ENCODE measurements around the gene CEP170B. TPM values are rescaled to one million over a fixed set of nuclear protein-coding genes. Genes with fewer than 3 reads are reported as not detected.
"Not testable (repeated sequence)": the region's sequence is repeated elsewhere in the genome, so short reads cannot be mapped to it uniquely, and the experiment has no call there.

Gene CEP170B
- polyA plus RNA-seq, 4 donors: 3.6 to 21.2 (median 11.1) TPM

GRCh38 chr14:104877066-104877805 lies 12.2 kb downstream of the CEP170B start:
- no peak for DNase-seq (ENCODE audit: low read depth in 4 of 4, low spot score in 3 of 4)

GRCh38 chr14:104877806-104878550 lies 12.9 kb downstream of the CEP170B start:
- no peak for DNase-seq (ENCODE audit: low read depth in 4 of 4, low spot score in 3 of 4)

- no peak for DNase-seq (ENCODE audit: low read depth in 4 of 4, low spot score in 3 of 4)
Measured at GRCh38 chr14:104878582-104878981, 13.5 kb downstream of the CEP170B start.

- DNase-seq (ENCODE audit: low read depth in 4 of 4, low spot score in 3 of 4): no peak
Measured at GRCh38 chr14:104879201-104879982, 14.3 kb downstream of the CEP170B start.

GRCh38 chr14:104879983-104880565 lies 15.0 kb downstream of the CEP170B start:
- no peak for DNase-seq (ENCODE audit: low read depth in 4 of 4, low spot score in 3 of 4)

GRCh38 chr14:104880584-104881210 lies 15.6 kb downstream of the CEP170B start:
- no peak for DNase-seq (ENCODE audit: low read depth in 4 of 4, low spot score in 3 of 4)

GRCh38 chr14:104881369-104881979 lies 16.4 kb downstream of the CEP170B start:
- no peak for DNase-seq (ENCODE audit: low read depth in 4 of 4, low spot score in 3 of 4)

- no peak for DNase-seq (ENCODE audit: low read depth in 4 of 4, low spot score in 3 of 4)
Measured at GRCh38 chr14:104882325-104882973, 17.4 kb downstream of the CEP170B start.

GRCh38 chr14:104882991-104883660 lies 18.1 kb downstream of the CEP170B start:
- no peak for DNase-seq (ENCODE audit: low read depth in 4 of 4, low spot score in 3 of 4)

GRCh38 chr14:104883681-104884361 lies 18.8 kb downstream of the CEP170B start:
- DNase-seq (ENCODE audit: low read depth in 4 of 4, low spot score in 3 of 4): no peak

GRCh38 chr14:104884381-104884780 lies 19.3 kb downstream of the CEP170B start:
- not testable (repeated sequence) for DNase-seq (ENCODE audit: low read depth in 4 of 4, low spot score in 3 of 4)

GRCh38 chr14:104885031-104885972 lies 20.2 kb downstream of the CEP170B start:
- DNase-seq (ENCODE audit: low read depth in 4 of 4, low spot score in 3 of 4): no peak

- no peak for DNase-seq (ENCODE audit: low read depth in 4 of 4, low spot score in 3 of 4)
Measured at GRCh38 chr14:104885973-104886689, 21.1 kb downstream of the CEP170B start.

GRCh38 chr14:104886690-104887622 lies 21.9 kb downstream of the CEP170B start:
- DNase-seq (ENCODE audit: low read depth in 4 of 4, low spot score in 3 of 4): no peak
